T follicular helper cell (primary cell): ENCODE measurements around the gene CD37.

Experiments
- DNase-seq: peaks from one replicate; pipeline ENCODE4 v3.0.0-alpha.2; 2020; ENCODE audit warnings: low read depth

The CD37 gene

DNA sequence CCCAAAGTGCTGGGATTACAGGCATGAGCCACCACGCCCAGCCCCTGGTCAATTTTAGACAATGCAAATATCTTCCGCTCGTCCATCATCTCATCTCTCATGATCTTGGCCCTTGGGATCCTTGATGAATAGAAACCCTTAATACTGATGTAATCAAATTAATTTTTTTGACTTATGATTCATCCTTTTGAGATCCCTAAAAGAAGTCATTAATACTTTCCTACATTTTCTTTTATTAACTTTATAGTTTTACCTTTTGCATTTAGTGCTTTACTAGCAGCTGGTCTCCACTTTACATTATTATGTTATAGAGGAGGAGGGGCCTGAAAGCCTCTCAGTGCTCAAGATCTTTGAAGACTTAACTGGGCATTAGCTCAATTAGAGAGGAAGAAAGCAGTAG is 45.2 kb downstream of the CD37 start:
- no peak for DNase-seq

DNA sequence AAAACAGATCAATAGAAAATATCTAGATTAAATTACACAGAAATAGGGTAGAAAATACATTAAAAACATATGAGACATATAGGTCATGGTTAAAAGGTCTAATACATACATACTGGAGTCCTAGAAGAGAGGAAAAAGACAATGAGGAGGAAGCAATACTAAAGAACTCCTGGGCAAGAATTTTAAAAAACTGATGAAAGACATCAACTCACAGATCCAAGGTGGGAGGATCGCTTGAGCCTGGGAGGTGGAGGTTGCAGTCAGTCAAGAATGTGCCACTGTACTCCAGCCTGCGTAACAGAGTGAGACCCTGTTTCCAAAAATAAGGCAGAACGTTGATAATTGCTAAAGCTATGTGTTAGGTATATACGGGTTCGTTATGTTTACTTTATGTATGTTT is 47.4 kb downstream of the CD37 start:
- no peak for DNase-seq

DNA sequence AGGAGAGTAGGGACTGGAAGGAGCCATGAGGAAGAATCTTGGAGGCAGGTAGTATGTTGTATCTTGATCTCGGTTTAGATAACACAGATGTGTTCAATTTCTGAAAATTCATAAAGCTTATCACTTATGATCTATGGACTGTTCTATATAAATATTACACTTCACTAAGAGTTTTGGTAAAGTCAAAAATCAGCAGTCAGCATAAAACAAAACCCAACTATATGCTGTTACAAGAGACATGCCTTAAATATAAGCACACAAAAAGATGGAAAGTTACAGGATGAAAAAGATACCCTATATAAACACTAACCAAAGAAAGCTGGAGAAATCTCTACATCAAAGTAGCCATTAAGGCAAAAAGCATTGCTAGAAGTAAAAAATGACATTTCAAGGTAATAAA is 48.4 kb downstream of the CD37 start:
- no peak for DNase-seq

DNA sequence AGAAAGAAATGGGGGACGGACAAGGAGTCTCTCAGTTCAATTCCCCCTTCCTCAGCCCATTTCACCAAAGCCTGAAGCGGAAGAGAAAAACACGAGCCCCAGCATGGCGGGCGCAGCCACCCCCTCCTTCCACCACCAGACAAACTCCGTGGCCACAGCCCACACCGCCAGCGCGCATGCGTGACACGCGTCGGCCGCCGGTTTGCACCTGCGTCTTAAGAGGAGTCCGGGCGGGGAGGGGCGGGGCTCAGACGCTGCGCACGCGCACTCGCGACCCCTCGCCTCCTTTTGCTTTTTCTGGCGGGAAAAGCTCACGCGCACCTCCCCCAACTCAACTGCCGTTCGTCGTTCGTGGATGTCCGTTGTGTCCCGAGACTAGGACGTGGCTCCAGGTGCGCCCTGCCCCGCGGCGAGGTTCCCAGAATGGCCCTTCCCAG is 52.7 kb downstream of the CD37 start, which contains the start of gene KASH5:
TSS of gene KASH5 (plus strand) at position 314 of the 437 bp plus-strand sequence. CDS start 2,635 bp downstream, outside the sequence.
- DNase-seq = peak; percentile 69

DNA sequence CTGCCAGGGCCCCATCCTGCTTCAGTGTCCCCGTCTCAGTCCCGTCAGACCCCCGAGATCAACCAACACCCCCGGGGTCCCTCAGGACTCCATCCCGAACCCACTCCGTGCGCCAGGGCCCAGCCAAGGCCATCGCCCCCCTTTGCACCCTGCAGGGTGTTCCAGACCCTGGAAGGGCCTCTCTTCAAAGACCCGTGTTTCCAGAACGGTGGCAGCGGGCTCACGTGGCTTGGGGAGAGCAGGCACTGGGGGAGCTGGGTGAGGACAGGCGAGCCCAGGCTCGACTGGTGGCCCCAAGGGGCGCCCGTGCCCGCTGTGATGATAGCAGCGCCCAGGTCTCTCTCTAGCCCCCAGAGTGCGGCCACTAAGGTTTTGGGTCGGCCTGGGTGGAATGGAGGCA is 54.2 kb downstream of the CD37 start:
- DNase-seq = no peak
